Measurements from ENCODE around the gene PIWIL4.

Gene PIWIL4

DNA sequence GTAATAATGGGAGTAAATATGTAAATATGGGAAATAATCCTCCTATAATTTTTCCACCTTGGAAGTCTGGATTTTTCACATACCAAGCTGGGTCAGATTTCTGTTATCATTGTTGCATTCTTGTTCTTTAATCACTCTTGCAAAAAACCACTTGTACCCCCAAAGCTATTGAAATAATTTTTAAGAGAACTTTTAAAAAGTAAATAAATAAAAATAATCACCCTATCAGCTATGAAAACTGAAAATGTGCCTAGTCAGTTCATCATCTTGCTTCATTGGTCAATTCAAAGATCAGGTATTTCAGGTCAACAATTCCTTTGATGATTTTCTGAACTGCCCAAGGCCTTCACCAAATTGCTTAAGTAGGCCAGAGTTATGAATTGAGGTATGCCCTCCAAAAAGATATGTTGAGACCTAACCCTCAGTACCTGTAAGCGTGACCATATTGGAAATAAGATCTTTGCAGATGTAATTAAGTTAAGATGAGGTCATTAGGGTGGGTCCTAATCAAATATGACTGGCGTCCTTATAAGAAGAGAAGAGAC lies 95.8 kb downstream of the PIWIL4 start:
- H3K27ac Mint-ChIP-seq: no peak overlapping the region
- H3K4me3 Mint-ChIP-seq: no peak overlapping the region
- H3K9me3 Mint-ChIP-seq: peaks cover 2% of the 10 kb centered on the region
- no peaks in the 10 kb centered on the region for H3K4me1 Mint-ChIP-seq
- DNase-seq (ENCODE audit: low spot score in 2 of 2): no peak
- peaks cover 3% of the 10 kb centered on the region for H3K27me3 Mint-ChIP-seq
- ATAC-seq (ENCODE audit: low read depth): no peak
- H3K36me3 Mint-ChIP-seq: no peaks in the 10 kb centered on the region

GRCh38 chr11:94664346-94664745 lies 97.2 kb downstream of the PIWIL4 start:
- Mint-ChIP-seq H3K4me3 (no peak overlapping the region), H3K27ac (no peak overlapping the region), H3K4me1 (no peaks in the 10 kb centered on the region), H3K36me3 (no peaks in the 10 kb centered on the region), H3K9me3 (peaks cover 2% of the 10 kb centered on the region), H3K27me3 (peaks cover 3% of the 10 kb centered on the region)
- DNase-seq (ENCODE audit: low spot score in 2 of 2) (no peak), ATAC-seq (ENCODE audit: low read depth) (no peak)

- Mint-ChIP-seq H3K27me3 (peaks cover 5% of the 10 kb centered on the region), H3K36me3 (no peaks in the 10 kb centered on the region), H3K9me3 (peaks cover 2% of the 10 kb centered on the region), H3K27ac (no peak overlapping the region), H3K4me1 (no peaks in the 10 kb centered on the region), H3K4me3 (no peak overlapping the region)
- DNase-seq (ENCODE audit: low spot score in 2 of 2) (no peak), ATAC-seq (ENCODE audit: low read depth) (no peak)
These were observed 98.0 kb downstream of the PIWIL4 start for GRCh38 chr11:94665116-94665659.

DNA sequence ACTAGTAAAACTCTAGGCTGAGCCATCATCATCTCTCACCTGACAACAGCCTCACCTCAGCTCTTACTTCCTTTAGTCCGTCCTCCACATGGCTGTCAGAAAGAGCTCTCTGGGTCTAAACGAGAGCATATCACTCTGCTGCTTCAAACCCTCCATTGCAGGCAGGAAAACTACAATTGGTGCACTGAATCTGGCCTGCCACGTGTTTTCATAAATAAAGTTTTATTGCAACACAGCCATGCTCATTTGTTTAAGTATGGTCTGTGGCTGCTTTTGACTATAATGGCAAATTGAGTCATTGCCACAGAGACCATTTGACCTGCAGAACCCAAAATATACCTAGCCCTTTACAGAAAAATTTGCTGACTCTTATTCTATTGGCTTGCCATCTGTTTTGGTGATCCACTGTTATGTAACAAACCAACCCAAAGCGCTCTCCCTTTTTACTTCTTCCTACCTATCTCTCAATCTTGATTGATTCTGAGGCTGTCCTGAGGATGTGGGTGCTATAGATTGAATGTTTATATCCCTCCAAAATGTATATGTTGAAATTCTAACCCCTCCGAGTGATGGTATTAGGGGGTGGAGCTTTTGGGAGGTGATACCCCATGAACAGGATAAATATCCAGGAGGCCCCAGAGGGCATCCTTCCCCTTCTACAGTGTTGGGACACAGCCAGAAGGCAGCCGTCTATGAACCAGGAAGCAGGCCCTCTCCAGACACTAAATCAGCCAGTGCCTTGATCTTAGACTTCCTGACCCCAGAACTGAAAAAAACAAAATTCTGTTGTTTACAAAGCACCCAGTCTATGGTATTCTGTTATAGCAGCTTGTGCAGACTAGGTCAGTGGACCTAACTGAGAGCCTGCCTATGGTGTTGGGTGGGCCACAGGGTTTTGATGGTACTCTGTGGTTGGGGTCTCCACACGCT lies 99.9 kb downstream of the PIWIL4 start:
- H3K27me3 Mint-ChIP-seq: peaks cover 5% of the 10 kb centered on the region
- ATAC-seq (ENCODE audit: low read depth): no peak
- no peak overlapping the region for H3K27ac Mint-ChIP-seq
- no peak overlapping the region for H3K4me3 Mint-ChIP-seq
- H3K36me3 Mint-ChIP-seq: no peaks in the 10 kb centered on the region
- peaks cover 2% of the 10 kb centered on the region for H3K9me3 Mint-ChIP-seq
- DNase-seq (ENCODE audit: low spot score in 2 of 2): no peak
- no peaks in the 10 kb centered on the region for H3K4me1 Mint-ChIP-seq

- no peak overlapping the region for H3K27ac Mint-ChIP-seq
- no peak for ATAC-seq (ENCODE audit: low read depth)
- no peak for DNase-seq (ENCODE audit: low spot score in 2 of 2)
- peaks cover 5% of the 10 kb centered on the region for H3K27me3 Mint-ChIP-seq
- no peaks in the 10 kb centered on the region for H3K4me1 Mint-ChIP-seq
- H3K36me3 Mint-ChIP-seq: no peaks in the 10 kb centered on the region
- no peaks in the 10 kb centered on the region for H3K9me3 Mint-ChIP-seq
- H3K4me3 Mint-ChIP-seq: no peak overlapping the region
These were observed 101.1 kb downstream of the PIWIL4 start for GRCh38 chr11:94668212-94668793.

GRCh38 chr11:94669023-94669422 lies 101.9 kb downstream of the PIWIL4 start:
- no peaks in the 10 kb centered on the region for H3K4me1 Mint-ChIP-seq
- H3K27me3 Mint-ChIP-seq: peaks cover 5% of the 10 kb centered on the region
- H3K36me3 Mint-ChIP-seq: no peaks in the 10 kb centered on the region
- no peak for ATAC-seq (ENCODE audit: low read depth)
- H3K27ac Mint-ChIP-seq: no peak overlapping the region
- no peaks in the 10 kb centered on the region for H3K9me3 Mint-ChIP-seq
- no peak overlapping the region for H3K4me3 Mint-ChIP-seq
- DNase-seq (ENCODE audit: low spot score in 2 of 2): no peak
